Measurements from ENCODE around the gene THAP10.

The THAP10 gene

GRCh38 chr15:70853973-70854665, 38.1 kb downstream of the THAP10 start, which contains the start of gene LARP6:
LARP6 (minus strand) TSS chr15:70854157; CDS start chr15:70854088, 69 bp downstream.
- DNase-seq (ENCODE audit: low spot score): peak; percentile 79

GRCh38 chr15:70853318-70853972, 38.8 kb downstream of the THAP10 start:
- peak; percentile 79 for DNase-seq (ENCODE audit: low spot score)

- peak; percentile 50 for DNase-seq (ENCODE audit: low spot score)
Measured at GRCh38 chr15:70852501-70853317, 39.5 kb downstream of the THAP10 start.

- no peak for DNase-seq (ENCODE audit: low spot score)
Measured at GRCh38 chr15:70851889-70852288, 40.3 kb downstream of the THAP10 start.

- DNase-seq (ENCODE audit: low spot score): no peak
Measured at GRCh38 chr15:70845602-70846360, 46.5 kb downstream of the THAP10 start.

- DNase-seq (ENCODE audit: low spot score): no peak
Measured at GRCh38 chr15:70837476-70837875, 54.8 kb downstream of the THAP10 start.

- DNase-seq (ENCODE audit: low spot score): no peak
Measured at GRCh38 chr15:70835841-70836240, 56.4 kb downstream of the THAP10 start.

GRCh38 chr15:70835415-70835814, 56.8 kb downstream of the THAP10 start:
- DNase-seq (ENCODE audit: low spot score): no peak

GRCh38 chr15:70834999-70835398, 57.2 kb downstream of the THAP10 start:
- DNase-seq (ENCODE audit: low spot score): no peak

GRCh38 chr15:70833861-70834765, 58.1 kb downstream of the THAP10 start:
- DNase-seq (ENCODE audit: low spot score): peak; percentile 67

GRCh38 chr15:70833422-70833821, 58.8 kb downstream of the THAP10 start:
- no peak for DNase-seq (ENCODE audit: low spot score)

GRCh38 chr15:70832176-70832575, 60.1 kb downstream of the THAP10 start:
- DNase-seq (ENCODE audit: low spot score): no peak

All from AG20443 (cell line).